ENCODE data around the gene VAPA. TPM values are rescaled to one million over a fixed set of nuclear protein-coding genes. Genes with fewer than 3 reads are reported as not detected.

The VAPA gene
- total and polyA plus RNA-seq, 2 donors (not counting 1 experiment from before 2014, with no cell fraction given) = 47.7 to 109 TPM

- Histone ChIP-seq H4K20me1 (ENCODE audit: control insufficient read depth, insufficient read depth, low read length, poor library complexity, severe bottlenecking) (peaks cover 92% of the 10 kb centered on the region), H3K27me3 (replicated peaks in 1 of 4; ENCODE audit: control extremely low read depth in 1 of 4, control insufficient read depth in 3 of 4, insufficient read depth in 4 of 4, low read length in 3 of 4) (no peaks in the 10 kb centered on the region), H3K9ac (ENCODE audit: low read length) (no peak overlapping the region), H3K79me2 (ENCODE audit: control insufficient read depth, insufficient read depth, low read length) (peaks cover 83% of the 10 kb centered on the region), H3K27ac (ENCODE audit: low read length in 2 of 2) (no peak overlapping the region), H3K4me1 (ENCODE audit: control insufficient read depth in 2 of 2, insufficient read depth in 2 of 2, low read length in 2 of 2) (peaks cover 21 to 35% of the 10 kb centered on the region in 2 donors), H2AFZ (ENCODE audit: insufficient read depth, low read depth, low read length, poor library complexity, severe bottlenecking) (no peak overlapping the region), H3K4me2 (replicated peaks; ENCODE audit: low read depth, low read length, poor library complexity, severe bottlenecking) (no peak overlapping the region), H3K36me3 (replicated peaks in 1 of 2; ENCODE audit: control extremely low read depth in 1 of 2, control insufficient read depth in 1 of 2, extremely low read depth in 1 of 2, insufficient read depth in 2 of 2, low read length in 1 of 2) (peaks cover 8 to 26% of the 10 kb centered on the region in 2 experiments), H3K4me3 (ENCODE audit: control extremely low read depth in 1 of 5, extremely low read depth in 1 of 5, insufficient read depth in 1 of 5, low read depth in 2 of 5, low read length in 4 of 5) (no peak overlapping the region), H3K9me3 (ENCODE audit: control extremely low read depth in 1 of 3, control insufficient read depth in 2 of 3, insufficient read depth in 1 of 3, low read length in 2 of 3) (no peaks in the 10 kb centered on the region)
- CTCF ChIA-PET = no interaction called here
- Mint-ChIP-seq H3K27me3 (no peaks in the 10 kb centered on the region), H3K9me3 (ENCODE audit: insufficient read depth) (no peaks in the 10 kb centered on the region), H3K4me3 (no peak overlapping the region), H3K27ac (no peak overlapping the region), H3K4me1 (peaks cover 41% of the 10 kb centered on the region)
- intact Hi-C loops (cut with micrococcal nuclease) = no loop called here
- TF ChIP-seq EZH2 (IDR thresholded peaks at IDR 0.05; ENCODE audit: borderline replicate concordance, insufficient read depth, low read depth, low read length, poor library complexity, severe bottlenecking) = no peak
- TF ChIP-seq CTCF (IDR thresholded peaks at IDR 0.05) = no peak
- no CpG with 5 or more reads among the region's 1 CpG for WGBS (ENCODE audit: insufficient coverage)
- ATAC-seq (ENCODE audit: low read depth) = no peak
- no peak for DNase-seq
- POLR2A ChIA-PET = no interaction called here
Measured at GRCh38 chr18:9931146-9931545, 17.3 kb downstream of the VAPA start.

- Mint-ChIP-seq H3K4me1 (peaks cover 36% of the 10 kb centered on the region), H3K4me3 (no peak overlapping the region), H3K9me3 (ENCODE audit: insufficient read depth) (no peaks in the 10 kb centered on the region), H3K27ac (no peak overlapping the region), H3K27me3 (no peaks in the 10 kb centered on the region)
- H3K4me3 ChIP-seq (ENCODE audit: control extremely low read depth in 1 of 5, extremely low read depth in 1 of 5, insufficient read depth in 1 of 5, low read depth in 2 of 5, low read length in 4 of 5) = no peak overlapping the region
- ChIA-PET CTCF (no interaction called here), POLR2A (no interaction called here)
- H3K4me2 ChIP-seq (replicated peaks; ENCODE audit: low read depth, low read length, poor library complexity, severe bottlenecking) = no peak overlapping the region
- 100% methylated on average over 2 of the region's 5 CpGs for WGBS (ENCODE audit: insufficient coverage)
- H3K36me3 ChIP-seq (replicated peaks in 1 of 2; ENCODE audit: control extremely low read depth in 1 of 2, control insufficient read depth in 1 of 2, extremely low read depth in 1 of 2, insufficient read depth in 2 of 2, low read length in 1 of 2) = peaks cover 9 to 31% of the 10 kb centered on the region in 2 experiments
- no peak for ATAC-seq (ENCODE audit: low read depth)
- TF ChIP-seq CTCF (IDR thresholded peaks at IDR 0.05) (no peak), EZH2 (IDR thresholded peaks at IDR 0.05; ENCODE audit: borderline replicate concordance, insufficient read depth, low read depth, low read length, poor library complexity, severe bottlenecking) (no peak)
- peaks cover 87% of the 10 kb centered on the region for H4K20me1 ChIP-seq (ENCODE audit: control insufficient read depth, insufficient read depth, low read length, poor library complexity, severe bottlenecking)
- no peaks in the 10 kb centered on the region for H3K27me3 ChIP-seq (replicated peaks in 1 of 4; ENCODE audit: control extremely low read depth in 1 of 4, control insufficient read depth in 3 of 4, insufficient read depth in 4 of 4, low read length in 3 of 4)
- H3K27ac ChIP-seq (ENCODE audit: low read length in 2 of 2) = no peak overlapping the region
- no peak overlapping the region for H3K9ac ChIP-seq (ENCODE audit: low read length)
- H2AFZ ChIP-seq (ENCODE audit: insufficient read depth, low read depth, low read length, poor library complexity, severe bottlenecking) = no peak overlapping the region
- H3K9me3 ChIP-seq (ENCODE audit: control extremely low read depth in 1 of 3, control insufficient read depth in 2 of 3, insufficient read depth in 1 of 3, low read length in 2 of 3) = no peaks in the 10 kb centered on the region
- intact Hi-C loops (cut with micrococcal nuclease) = no loop called here
- no peak for DNase-seq
- H3K4me1 ChIP-seq (ENCODE audit: control insufficient read depth in 2 of 2, insufficient read depth in 2 of 2, low read length in 2 of 2) = peaks cover 15 to 30% of the 10 kb centered on the region in 2 donors
- peaks cover 81% of the 10 kb centered on the region for H3K79me2 ChIP-seq (ENCODE audit: control insufficient read depth, insufficient read depth, low read length)
Measured at GRCh38 chr18:9931678-9932077, 17.9 kb downstream of the VAPA start.

Measured in B cell (primary cell).